HG03432 (cell line): Measurements from ENCODE around the gene LCN1.
A peak's percentile ranks its signal among the peaks of the same experiment; 100 is the strongest.

Experiments
- ATAC-seq: cut with Tn5 transposase; IDR thresholded peaks from one replicate; pipeline ENCODE4 v1.9.1; 2021; ENCODE audit warnings: mild to moderate bottlenecking, moderate library complexity; ENCODE audit not compliant: unreplicated experiment

LCN1 gene

GRCh38 chr9:135488527-135488926, 32.7 kb upstream of the LCN1 start:
- ATAC-seq = no peak

GRCh38 chr9:135489188-135489906, 31.9 kb upstream of the LCN1 start:
- no peak for ATAC-seq

GRCh38 chr9:135490166-135490870, 30.9 kb upstream of the LCN1 start:
- ATAC-seq = no peak

- ATAC-seq = no peak
Observed at GRCh38 chr9:135490980-135491464, 30.2 kb upstream of the LCN1 start.

- ATAC-seq = no peak
Observed at GRCh38 chr9:135491764-135492163, 29.5 kb upstream of the LCN1 start.

GRCh38 chr9:135492886-135493669, 28.2 kb upstream of the LCN1 start:
- no peak for ATAC-seq

GRCh38 chr9:135494791-135495559, 26.3 kb upstream of the LCN1 start:
- no peak for ATAC-seq

GRCh38 chr9:135498381-135499126, 22.7 kb upstream of the LCN1 start:
- no peak for ATAC-seq

- ATAC-seq = peak; percentile 56
Observed at GRCh38 chr9:135499326-135500070, 21.7 kb upstream of the LCN1 start.

- ATAC-seq = no peak
Observed at GRCh38 chr9:135500071-135500524, 21.1 kb upstream of the LCN1 start.

GRCh38 chr9:135500525-135501260, 20.5 kb upstream of the LCN1 start, which contains the start of gene MRPS2:
Gene MRPS2, plus strand, starts transcription at chr9:135500682. Its CDS starts 29 bp downstream, at chr9:135500711.
- ATAC-seq = peak; percentile 83

- ATAC-seq = no peak
Observed at GRCh38 chr9:135501261-135502167, 19.7 kb upstream of the LCN1 start.

- no peak for ATAC-seq
Observed at GRCh38 chr9:135502168-135502872, 18.9 kb upstream of the LCN1 start.

- no peak for ATAC-seq
Observed at GRCh38 chr9:135502873-135503321, 18.3 kb upstream of the LCN1 start.

- no peak for ATAC-seq
Observed at GRCh38 chr9:135503371-135504261, 17.6 kb upstream of the LCN1 start.
